PFSK-1 (cell line): ENCODE data around the gene GET3.

Source experiments
- POLR2AphosphoS5 ChIP-seq: IDR thresholded peaks from 2 replicates; pipeline ENCODE4 v1.6.1; 2012; ENCODE audit warnings: low read depth, mild to moderate bottlenecking, control low read depth, low read length, moderate library complexity
- REST ChIP-seq, 2 experiments: IDR thresholded peaks; 2 replicates each; pipeline versions ENCODE4 v1.6.1 to v1.8.0; 2011 to 2012; ENCODE audit warnings: low read depth in 2 of 2, low read length in 2 of 2, control low read depth in 1 of 2, inconsistent platforms in 1 of 2, mild to moderate bottlenecking in 1 of 2, moderate library complexity in 1 of 2; ENCODE audit not compliant: insufficient read depth in 1 of 2
- TAF1 ChIP-seq: IDR thresholded peaks from 2 replicates; pipeline ENCODE4 v1.6.1; 2012; ENCODE audit warnings: low read length, control low read depth, borderline replicate concordance; ENCODE audit not compliant: insufficient read depth

- peak; percentile 92 for TF ChIP-seq POLR2AphosphoS5
- TF ChIP-seq REST (IDR thresholded peaks at IDR 0.05; ENCODE audit: insufficient read depth in 1 of 2, low read depth in 2 of 2, low read length in 2 of 2): no peak
- peak; percentile 86; the same call in 1 of the 2 replicates for TF ChIP-seq TAF1
These were observed 14.5 kb upstream of the GET3 start for GRCh38 chr19:12722566-12723380.
